VCaP (cell line): ENCODE results near the gene STAMBP.

Experiments used
- H3K27ac ChIP-seq: fragments of 450-650 bp; 2 replicates; pipeline ENCODE4 v1.5.1; 2017
- TF ChIP-seq, protein P1 (sequence below): fragments of 450-650 bp; conservative IDR thresholded peaks from 2 replicates; pipeline ENCODE4 v1.5.1; 2017; ENCODE audit warnings: mild to moderate bottlenecking, moderate library complexity

The STAMBP gene

DNA sequence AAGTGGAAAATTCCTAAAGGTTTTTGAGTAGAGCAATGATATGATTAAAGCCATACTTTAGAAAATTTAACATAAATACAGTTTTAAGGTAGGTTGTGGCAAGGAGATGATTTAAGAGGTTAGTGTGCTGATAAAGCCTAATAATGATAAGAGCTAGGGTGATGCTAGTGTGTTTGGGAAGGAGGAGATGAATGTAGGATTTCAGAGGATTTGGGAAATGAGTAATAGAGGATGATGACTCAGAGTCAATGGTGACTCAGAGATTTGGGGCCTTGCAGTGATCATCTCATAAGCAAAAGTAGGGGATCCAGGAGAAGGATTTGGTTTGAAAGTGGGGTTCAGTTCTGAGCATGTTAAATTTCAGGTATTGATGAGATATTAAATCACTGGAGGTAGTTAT lies 23.3 kb downstream of the STAMBP start:
- TF ChIP-seq, protein P1, sequence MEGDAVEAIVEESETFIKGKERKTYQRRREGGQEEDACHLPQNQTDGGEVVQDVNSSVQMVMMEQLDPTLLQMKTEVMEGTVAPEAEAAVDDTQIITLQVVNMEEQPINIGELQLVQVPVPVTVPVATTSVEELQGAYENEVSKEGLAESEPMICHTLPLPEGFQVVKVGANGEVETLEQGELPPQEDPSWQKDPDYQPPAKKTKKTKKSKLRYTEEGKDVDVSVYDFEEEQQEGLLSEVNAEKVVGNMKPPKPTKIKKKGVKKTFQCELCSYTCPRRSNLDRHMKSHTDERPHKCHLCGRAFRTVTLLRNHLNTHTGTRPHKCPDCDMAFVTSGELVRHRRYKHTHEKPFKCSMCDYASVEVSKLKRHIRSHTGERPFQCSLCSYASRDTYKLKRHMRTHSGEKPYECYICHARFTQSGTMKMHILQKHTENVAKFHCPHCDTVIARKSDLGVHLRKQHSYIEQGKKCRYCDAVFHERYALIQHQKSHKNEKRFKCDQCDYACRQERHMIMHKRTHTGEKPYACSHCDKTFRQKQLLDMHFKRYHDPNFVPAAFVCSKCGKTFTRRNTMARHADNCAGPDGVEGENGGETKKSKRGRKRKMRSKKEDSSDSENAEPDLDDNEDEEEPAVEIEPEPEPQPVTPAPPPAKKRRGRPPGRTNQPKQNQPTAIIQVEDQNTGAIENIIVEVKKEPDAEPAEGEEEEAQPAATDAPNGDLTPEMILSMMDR: no peak

DNA sequence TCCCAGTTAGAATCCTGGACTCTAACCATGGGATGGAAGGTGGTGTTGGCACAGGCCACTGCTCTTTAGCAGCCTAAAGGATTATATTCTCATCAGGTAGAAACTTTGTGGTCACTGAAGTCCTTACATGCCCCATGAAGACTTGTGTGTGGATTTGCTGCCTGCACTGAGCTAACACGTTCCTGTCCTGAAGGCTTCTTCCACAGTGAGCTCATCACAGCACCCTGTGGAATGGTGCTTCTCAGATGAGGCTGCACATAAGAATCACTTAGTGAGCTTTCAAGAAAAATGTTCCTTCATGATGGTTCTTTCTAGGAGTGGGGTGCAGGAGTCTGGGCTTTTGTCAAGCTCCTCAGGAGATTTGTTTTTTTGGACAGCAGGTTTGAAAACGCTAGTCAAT lies 26.8 kb downstream of the STAMBP start:
- H3K27ac ChIP-seq: no peak overlapping the region
- TF ChIP-seq, protein P1: no peak

More for the DNA sequence above, 23.3 kb downstream of the STAMBP start:
- H3K27ac ChIP-seq: no peak overlapping the region

DNA sequence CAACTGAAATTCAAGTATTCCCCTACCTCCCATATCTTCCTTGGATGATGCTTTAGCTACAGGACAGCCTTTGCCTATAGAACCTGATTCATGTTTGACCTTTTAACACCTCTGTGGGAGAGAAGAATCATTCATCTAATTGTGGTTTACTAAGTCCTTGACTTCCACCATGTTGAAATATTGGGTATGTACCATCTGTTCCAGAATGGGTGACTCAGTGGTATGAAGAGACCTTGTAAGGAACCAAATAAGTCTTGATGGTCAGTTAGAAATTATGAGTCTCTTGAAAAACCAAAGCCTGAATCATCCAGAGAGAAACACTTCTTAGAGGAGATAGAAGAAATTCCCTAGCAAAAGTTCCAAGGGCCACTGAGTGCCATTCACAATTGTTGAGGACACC lies 27.5 kb downstream of the STAMBP start:
- no peak overlapping the region for H3K27ac ChIP-seq
- TF ChIP-seq, protein P1: no peak

DNA sequence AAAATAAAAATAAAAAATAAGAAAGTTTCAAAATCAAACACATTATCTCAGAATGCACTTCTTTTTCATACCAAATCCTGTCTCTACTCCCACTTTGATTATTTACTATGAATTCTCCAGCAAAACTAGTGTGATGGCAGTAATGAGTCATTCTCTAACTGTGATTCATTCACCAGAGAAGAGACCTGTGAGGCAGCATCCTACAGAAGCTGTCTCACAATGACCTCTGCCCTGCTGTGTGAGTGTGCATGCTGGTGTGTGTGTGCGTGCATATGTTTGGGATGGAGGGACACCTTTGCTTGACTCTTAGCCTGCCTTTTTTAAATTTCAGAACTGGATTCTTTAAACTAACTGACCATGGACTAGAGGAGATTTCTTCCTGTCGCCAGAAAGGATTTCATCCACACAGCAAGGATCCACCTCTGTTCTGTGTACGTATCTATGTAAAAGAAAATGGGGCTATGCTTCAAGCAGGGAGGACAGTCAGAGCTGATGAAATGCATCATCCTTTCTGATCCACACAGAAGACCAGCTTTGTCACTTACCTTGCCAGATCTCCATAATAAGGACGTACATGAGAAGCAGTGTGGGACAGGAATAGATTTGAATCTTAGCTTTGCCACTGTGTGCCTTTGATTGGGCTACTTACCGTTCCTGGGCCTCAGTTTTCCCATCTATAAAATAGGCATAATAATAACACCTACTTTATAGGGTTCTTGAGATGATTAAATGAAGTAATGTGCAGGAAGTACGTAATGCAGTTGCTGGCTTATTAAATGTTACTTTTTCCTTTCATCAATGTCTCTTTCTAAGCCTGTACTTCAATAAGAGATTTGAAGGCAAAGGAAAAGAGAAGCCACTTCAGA lies 31.2 kb downstream of the STAMBP start:
- TF ChIP-seq, protein P1: no peak
- H3K27ac ChIP-seq: no peak overlapping the region

DNA sequence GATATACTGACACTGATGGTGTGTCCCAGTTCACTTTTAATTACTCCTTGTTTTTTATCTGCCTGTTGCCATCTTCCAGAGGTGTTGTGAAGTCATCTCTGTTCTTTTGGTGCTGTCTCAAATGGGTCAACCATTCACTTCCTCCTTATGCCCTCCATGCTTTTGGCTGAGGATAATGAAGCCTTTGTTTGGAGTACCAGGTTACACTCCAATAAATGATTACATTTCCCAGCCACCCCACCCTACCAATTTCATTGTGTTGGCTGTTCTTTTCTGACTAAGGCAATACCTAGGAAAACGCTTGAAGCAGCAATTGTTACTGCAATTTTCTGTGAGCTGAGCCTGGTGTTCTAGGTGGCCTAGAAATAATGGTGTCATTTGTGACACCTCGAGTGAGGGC lies 34.2 kb downstream of the STAMBP start:
- no peak overlapping the region for H3K27ac ChIP-seq
- TF ChIP-seq, protein P1: no peak

DNA sequence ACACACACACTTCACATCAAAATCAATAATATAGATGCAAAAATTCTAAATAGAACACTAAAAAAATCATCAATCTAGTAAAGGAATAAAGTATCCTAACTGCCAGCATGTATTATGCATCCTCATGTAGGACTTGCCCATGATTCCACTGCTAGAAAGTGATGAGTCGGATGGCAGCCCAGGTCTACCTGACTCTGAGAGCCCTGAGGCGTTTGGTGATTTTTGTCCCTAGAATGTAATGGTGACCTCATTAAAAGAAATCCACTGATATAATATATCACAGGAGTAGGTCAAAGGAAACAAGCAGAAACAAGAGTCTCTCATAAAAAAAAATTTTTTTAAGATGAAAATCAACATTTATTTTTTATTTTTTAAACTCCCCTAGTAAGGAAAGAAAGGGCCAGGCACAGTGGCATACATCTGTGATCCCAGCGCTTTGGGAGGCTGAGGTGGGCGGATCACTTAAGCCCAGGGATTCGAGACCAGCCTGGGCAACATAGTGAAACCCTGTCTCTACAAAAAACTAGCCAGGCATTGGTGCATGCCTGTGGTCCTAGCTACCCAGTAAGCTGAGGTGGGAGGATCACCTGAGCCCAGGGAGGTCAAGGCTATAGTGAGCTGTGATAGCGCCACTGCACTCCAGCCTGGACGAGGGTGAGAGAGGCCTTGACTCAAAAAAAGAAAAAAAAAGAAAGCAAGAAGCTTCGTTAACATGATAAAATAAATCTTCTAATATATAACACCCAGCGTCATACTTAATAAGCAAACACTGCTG lies 39.6 kb downstream of the STAMBP start:
- TF ChIP-seq, protein P1: no peak
- no peak overlapping the region for H3K27ac ChIP-seq

DNA sequence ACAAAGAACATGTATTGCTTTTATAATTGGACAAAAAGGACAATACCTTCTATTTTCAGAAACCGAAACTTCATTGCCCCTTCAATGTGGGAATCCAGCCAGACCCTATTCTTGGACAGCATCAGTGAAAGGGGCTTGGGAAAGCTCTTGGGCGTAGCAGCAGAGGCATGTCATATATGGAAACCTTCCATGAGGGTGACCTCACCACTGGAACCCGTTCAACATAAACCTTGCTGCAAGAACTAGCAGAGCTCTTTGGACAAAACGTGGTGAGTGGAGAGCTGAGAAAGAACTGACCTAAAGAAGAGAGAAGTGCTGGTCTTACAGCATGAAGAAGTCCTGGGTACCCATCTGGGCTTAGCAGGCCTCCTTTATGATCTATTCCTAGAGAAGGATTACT lies 41.3 kb downstream of the STAMBP start:
- TF ChIP-seq, protein P1: no peak
- no peak overlapping the region for H3K27ac ChIP-seq
